Measurements from ENCODE around the gene HMX3.

The HMX3 gene

GRCh38 chr10:123180101-123181090 lies 44.6 kb downstream of the HMX3 start:
- DNase-seq: no peak

- no peak for DNase-seq
Measured at GRCh38 chr10:123183724-123184123, 48.0 kb downstream of the HMX3 start.

GRCh38 chr10:123187781-123188180 lies 52.0 kb downstream of the HMX3 start:
- DNase-seq: no peak

Measured in activated T-cell treated with anti-CD3 and anti-CD28 coated beads for 4 hours (primary cell).